ENCODE data around the gene CD244.

Gene CD244

GRCh38 chr1:160844447-160845232, 18.0 kb downstream of the CD244 start:
- DNase-seq = peak; percentile 55

DNA sequence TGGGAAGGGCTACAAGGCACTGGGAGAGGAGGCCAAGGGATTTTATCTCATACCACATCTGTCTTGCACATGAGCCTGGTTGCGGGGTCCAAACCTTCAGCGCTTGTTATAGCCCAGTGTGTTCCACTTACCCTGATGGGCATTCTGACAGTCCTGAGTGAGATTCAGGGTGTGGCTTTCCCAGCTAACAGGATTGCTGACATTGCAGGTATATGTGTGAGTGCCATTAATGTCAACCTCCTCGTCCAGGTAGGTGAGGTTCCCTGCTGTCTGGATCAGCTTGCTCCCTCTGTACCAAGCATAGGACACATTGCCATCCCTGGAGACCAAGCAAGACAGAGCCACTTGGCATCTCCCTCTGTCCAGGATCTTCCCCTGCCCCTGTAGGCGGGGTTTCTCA, 21.6 kb downstream of the CD244 start:
- DNase-seq = no peak

GRCh38 chr1:160839746-160840145, 22.9 kb downstream of the CD244 start:
- no peak for DNase-seq

DNA sequence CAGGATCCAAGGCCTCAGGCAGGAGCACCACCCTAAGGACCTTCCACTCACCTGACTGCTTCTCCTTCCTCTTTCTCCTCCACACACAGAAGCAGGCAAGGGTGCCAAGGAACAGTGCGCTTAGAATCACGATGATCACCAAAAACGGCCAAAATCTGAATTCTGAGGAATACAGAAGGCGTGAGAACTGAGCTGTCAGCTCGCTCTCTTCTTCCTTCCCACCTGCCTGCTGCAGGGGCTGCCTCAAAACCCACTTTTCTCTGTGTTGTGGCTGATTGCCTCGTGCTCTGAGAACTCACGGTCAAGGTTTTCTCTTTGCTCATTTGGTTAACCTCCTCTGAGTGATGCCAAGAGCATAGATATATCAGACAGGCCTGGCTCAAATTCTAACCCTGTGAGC, 23.8 kb downstream of the CD244 start:
- DNase-seq = no peak

GRCh38 chr1:160837558-160838205, 25.0 kb downstream of the CD244 start:
- peak; percentile 78 for DNase-seq

GRCh38 chr1:160836981-160837557, 25.6 kb downstream of the CD244 start:
- no peak for DNase-seq

GRCh38 chr1:160836561-160836960, 26.1 kb downstream of the CD244 start:
- no peak for DNase-seq

DNA sequence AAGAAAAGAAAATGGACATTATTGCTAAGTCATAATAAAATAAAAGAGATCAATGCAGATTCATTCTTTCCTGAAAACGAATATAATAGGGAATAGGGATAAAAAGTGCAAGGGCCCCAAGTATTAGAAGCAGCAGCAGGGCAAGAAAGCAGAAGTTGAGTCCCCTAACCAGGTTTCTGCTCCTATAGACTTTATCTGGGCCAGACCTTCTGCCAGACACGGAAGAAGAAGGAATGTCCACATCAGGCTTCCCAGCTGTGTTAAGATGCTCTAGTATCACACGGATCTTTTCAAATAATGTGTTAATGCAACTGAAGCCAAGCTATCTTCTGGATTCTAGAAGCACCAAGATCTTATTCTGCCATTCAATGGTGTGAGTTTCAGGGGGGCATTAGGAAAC, 26.9 kb downstream of the CD244 start:
- DNase-seq = peak; percentile 47

- peak; percentile 82 for DNase-seq
Observed at GRCh38 chr1:160834945-160835565, 27.6 kb downstream of the CD244 start.

DNA sequence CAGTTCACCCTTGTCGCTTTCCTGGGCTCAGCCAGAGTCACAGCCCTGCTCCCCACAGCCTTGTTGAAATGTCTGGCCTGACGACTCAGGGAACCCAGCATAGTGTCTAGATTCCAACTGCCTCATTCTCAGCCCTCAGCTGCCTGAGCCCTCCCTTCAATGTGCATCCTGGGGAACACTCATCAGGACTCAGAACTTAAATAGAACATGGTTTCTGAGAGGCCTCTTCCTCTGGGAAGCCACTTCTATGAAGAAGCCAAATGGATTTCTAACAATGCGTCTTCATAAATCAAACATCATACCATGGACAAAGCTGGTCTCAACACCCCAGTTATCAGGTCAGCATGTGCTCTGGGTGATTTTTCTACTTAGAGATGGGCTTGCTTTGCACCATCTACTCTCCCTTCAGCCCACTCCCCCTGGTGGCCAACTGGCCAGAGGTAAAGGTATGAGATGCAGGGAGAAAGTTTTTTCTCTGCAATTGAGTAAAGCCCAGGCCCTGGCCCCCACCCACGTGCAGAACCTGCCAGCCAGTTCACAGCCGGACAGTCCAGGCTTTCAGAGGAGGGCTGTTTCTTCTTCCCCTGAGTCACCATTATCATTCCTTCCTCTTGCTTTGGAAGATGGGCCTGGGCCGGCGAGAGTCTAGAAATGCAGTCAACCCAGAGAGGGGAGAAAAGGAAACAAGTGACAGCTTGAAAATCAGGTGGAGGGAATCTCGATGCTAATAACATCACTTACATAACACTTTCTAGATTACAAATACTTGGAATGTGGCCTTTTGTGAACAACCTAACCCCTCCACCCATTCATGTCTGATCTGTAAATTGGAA, 32.1 kb downstream of the CD244 start:
- DNase-seq = peak; percentile 83

- DNase-seq = no peak
Observed at GRCh38 chr1:160829766-160830165, 32.9 kb downstream of the CD244 start.

GRCh38 chr1:160827418-160827817, 35.3 kb downstream of the CD244 start:
- DNase-seq = no peak

DNA sequence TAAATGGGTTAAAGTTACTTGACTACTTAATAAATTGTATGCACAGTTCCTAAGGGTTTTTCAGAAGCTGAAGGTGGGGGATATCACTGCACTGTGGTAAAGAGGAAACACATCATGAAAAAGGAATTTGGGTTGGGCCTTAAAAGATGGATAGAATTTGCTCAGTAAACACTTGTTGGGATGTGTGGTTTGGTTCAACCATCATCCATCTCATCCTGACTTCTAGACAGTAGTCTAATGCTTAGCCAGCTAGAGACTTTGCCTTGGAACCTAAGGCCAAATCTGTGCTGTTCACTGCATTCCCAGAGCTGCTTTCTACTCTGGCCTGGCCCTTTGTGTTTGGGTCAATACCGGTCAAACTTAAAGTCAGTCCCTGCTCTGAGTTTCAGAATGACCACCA, 36.1 kb downstream of the CD244 start:
- DNase-seq = no peak

- peak; percentile 98 for DNase-seq
Observed at GRCh38 chr1:160823296-160823695, 39.4 kb downstream of the CD244 start.

DNA sequence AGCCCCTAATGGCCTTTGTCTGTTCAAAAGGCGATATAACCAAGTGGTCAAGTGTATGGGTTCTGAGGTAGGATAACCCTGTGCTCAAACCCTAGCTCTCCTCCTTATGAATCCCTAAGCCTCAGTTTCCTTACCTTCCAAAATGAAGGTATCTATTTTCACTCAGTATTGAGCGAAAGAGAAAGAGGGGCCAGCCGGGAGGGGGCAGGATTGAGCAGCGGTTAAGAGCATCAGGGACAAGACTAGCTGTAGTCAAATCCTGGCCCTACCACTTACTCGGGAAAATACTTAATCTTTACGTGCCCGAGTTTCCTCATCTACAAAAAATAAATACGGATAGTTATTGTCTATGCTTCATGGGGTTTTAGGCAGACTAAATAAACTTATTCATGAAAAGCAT, 41.1 kb downstream of the CD244 start:
- DNase-seq = no peak

DNA sequence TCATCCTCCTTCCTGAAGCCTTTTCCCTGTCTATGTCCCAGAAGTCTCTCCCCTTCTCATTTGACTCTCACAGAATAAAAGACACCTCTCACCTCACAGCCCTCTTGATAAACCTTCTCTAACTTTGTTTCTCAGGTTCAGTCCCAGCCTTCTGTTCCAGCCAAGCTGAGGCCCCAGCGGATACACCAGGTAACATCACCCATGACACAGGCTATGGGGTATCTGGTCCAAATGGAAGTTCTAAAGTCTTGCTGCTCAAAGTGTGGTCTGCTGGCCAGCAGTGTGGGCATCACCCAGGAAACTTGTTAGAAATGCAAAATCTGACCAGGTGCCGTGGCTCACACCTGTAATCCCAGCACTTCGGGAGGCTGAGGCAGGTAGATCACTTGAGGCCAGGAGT, 43.5 kb downstream of the CD244 start:
- DNase-seq = no peak

DNA sequence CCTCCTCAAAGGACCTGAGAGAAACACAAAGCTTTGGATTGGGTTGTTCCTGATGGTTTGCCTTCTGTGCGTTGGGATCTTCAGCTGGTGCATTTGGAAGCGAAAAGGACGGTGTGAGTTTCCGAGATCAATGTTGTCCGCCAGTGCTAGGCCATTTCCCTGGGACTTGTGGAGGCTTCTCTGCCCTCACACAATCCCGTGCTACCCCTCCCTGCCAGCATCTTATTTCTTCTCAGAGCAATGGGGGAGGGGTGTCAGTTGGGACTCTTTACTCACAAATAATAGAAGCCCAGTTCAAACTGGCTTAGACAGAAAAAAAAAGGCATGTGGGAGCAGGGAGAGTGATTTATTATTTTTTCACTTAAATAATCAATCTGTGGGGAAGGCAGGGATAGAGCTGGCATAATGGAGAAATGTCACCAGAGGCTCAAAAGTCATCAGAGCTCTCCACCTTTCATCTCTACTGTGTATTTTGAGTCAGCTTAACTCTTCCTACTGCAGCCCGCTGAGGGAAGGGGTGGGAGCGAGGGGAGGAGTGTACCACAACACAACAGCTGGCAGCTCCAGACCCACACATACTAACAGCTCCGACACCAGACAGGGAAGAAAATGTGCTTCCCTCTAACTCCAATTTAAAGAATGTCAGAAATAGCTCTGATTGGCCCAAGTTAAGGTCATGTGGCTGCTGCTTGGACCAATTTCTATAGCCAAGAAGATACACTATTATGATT, 44.3 kb downstream of the CD244 start:
- DNase-seq = no peak

- no peak for DNase-seq
Observed at GRCh38 chr1:160814856-160815255, 47.8 kb downstream of the CD244 start.

GRCh38 chr1:160814316-160814715, 48.4 kb downstream of the CD244 start:
- DNase-seq = no peak

DNA sequence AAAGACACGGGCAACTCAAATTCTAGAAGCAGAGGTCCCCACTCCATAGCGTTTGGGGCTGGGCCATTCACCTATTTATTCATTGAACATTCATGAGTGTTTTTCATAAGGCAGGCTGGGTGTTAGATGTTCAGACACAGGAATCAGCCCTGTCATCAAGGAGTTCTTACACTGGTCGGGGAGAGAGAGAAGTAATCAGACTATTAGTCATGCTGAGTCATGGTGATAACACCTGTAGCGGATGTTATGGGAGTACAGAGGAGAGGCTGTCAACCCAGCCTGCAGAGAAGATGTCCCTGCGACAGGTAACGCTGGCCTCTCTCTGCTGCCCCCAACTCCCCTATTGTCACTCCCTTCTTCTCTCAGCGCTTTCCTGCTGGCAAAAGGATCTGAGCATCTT, 49.5 kb downstream of the CD244 start:
- DNase-seq = peak; percentile 42

GRCh38 chr1:160811147-160811546, 51.5 kb downstream of the CD244 start:
- DNase-seq = no peak

GRCh38 chr1:160810486-160810885, 52.2 kb downstream of the CD244 start:
- no peak for DNase-seq

All from hematopoietic multipotent progenitor cell treated with erythropoietin and hydrocortisone succinate and interleukin-3 and kit ligand, for 8 days (in vitro differentiated cells).